ENCODE results near the gene MEGF11.
"Not testable (repeated sequence)": the region's sequence is repeated elsewhere in the genome, so short reads cannot be mapped to it uniquely, and the experiment has no call there.

Gene MEGF11

DNA sequence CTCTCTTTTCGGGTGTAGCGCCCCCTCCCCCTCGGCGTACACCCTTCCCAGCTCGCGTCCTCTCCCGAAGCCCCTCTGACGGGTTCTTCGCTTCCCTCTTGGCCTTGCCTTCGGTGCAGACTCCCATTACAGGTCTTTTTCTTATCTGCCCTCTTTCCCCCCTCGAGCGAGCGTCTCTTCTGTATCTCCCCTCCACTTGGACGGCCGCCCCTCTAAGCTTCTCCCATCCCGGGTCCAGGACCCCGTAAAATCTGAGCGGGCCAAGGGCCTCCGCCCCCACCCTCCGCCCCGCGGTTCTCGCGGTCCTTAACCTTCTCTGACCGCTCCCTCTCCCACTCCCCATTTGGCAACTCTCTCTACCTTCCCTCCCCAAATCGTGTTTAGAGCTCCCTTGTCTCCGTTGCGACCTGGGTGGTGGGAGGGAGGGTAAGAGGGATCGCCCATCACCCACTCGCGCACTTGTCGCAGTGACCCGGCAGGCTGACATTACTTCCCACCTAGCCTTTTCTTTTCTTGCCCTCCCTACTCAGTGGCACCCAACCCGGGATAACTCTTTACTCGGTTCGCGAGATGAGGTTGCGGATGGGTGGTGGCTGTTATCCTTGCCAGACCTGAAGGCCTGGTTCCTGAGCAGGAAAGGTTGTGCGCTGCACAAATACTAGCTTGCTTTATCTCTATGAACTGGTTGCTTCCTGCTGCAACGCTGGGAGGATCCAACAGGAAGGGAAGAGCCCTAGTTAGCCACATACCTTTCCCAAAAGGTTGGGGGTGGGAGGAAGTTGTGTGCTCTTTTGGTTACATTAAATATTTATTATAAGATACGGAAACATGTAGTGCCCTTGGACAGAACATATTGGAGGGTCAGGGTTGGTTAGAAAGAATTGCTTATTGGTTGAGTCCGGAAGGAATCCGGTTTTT, 383.3 kb downstream of the MEGF11 start:
- no peak for DNase-seq

DNA sequence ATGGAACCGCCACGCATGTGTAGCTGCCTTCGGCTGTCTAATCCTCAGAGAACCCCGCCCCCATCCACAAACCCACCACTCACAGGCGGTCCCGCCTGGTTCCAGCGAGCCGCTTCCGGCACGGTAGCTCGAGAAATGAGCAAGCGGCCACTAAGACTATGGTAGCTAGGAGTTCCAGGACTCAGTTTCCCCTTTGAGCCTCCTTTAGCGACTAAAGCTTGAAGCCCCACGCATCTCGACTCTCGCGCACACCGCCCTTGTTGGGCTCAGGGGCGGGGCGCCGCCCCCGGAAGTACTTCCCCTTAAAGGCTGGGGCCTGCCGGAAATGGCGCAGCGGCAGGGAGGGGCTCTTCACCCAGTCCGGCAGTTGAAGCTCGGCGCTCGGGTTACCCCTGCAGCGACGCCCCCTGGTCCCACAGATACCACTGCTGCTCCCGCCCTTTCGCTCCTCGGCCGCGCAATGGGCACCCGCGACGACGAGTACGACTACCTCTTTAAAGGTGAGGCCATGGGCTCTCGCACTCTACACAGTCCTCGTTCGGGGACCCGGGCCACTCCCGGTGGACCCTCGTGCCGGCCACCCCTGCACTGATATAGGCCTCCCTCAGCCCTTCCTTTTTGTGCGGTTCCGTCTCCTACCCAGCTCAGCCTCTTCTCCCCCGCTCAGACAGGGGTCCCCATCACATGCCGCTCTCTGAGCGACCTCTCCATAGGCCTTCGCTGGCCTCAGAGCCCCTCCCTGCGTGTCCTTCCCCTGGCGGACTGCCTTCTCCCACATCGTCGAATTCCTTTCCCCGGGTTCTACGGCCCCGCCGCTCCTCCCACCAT, 384.2 kb downstream of the MEGF11 start, which contains the start of gene RAB11A:
Gene RAB11A (plus strand): TSS at position 366 of the 828 bp plus-strand sequence. CDS start 95 bp downstream, at position 461.
- peak; percentile 85 to 89 for DNase-seq

DNA sequence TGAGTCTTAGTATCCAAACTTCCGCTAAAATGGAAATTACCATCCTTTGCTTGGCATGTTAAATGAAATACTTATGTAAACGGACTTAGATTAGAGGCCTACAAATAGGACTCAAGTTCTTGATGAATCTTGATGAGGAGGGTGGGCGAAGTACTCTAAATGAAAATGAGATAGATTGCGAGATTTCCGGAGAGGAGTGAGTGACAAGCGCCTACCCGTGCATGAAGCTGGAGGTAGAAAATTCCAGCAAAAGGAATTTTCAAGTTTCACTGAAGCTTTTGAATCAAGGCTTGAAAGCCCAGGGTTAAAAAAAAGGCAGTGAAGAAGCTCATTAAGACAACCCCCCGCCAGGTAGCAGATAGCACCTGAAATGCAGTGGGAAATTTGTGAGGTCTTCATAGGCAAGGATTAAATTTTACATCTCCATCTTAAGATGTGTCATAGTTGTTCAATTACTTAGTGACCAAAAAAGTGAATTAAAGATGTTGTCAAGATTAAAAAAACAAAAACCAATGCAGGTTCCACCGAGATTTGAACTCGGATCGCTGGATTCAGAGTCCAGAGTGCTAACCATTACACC, 384.9 kb downstream of the MEGF11 start:
- no peak for DNase-seq

DNA sequence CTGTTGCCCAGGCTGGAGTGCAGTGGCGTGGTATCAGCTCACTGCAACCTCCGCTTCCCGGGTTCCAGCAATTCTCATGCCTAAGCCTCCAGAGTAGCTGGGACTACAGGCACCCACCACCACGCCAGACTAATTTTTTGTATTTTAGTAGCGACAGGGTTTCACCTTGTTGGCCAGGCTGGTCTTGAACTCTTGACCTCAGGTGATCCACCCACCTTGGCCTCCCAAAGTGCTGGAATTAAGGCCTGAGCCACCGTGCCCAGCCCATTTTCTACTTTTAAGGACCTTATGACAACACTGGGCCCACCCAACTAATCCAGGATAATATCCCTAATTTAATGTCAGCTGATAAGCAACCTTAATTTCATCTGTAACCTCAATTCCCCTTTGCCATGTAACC, 385.6 kb downstream of the MEGF11 start:
- not testable (repeated sequence) for DNase-seq

DNA sequence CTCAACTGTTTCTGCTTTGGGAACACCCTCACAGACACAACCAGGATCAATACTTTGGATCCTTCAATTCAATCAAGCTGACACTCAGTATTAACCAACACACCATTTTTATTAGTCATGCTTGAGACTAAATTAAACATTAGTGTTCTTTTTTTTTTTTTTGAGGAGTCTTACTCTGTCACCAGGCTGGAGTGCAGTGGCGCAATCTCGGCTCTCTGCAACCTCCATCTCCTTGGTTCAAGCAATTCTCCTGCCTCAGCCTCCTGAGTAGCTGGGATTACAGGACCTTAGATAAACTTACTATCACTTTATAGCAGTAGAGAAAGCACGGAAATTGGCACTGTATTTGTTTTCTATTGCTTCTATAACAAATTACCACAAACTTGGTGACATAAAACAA, 386.3 kb downstream of the MEGF11 start:
- no peak for DNase-seq

DNA sequence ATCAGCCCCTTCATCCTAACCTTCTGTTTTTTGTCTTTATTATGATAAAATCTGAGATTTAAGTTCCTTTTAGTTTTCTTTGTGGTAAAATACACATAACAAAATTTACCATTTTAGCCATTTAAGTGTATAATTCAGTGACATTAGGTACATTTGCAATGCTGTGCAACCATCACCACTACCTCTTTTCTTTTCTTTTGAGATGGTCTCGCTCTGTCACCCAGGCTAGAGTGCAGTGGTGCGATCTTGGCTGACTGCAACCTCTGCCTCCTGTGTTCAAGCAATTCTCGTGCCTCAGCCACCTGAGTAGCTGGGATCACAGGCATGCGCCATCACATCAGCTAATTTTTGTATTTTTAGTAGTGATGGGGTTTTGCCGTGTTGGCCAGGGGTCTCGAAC, 390.4 kb downstream of the MEGF11 start:
- DNase-seq: no peak

DNA sequence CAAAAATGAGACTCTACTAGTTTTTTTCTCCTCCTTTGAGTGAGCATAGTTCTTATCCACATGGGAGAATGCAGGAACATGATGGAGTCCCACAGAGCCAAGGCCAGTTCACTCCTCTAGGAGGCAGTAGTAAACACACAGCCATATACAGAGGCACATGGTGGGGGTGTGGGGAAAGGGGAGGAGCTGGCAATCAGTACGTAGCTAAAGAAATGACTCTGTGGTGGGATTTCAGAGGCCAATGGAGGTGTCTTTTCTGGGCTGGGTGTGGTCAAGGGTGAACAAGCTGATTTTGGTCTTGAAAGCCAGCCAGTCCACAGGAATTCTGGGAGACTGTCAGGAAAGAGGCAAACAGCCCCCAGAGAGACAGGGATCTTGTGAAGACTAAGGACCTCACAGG, 390.9 kb downstream of the MEGF11 start:
- DNase-seq: peak; percentile 2 to 16

DNA sequence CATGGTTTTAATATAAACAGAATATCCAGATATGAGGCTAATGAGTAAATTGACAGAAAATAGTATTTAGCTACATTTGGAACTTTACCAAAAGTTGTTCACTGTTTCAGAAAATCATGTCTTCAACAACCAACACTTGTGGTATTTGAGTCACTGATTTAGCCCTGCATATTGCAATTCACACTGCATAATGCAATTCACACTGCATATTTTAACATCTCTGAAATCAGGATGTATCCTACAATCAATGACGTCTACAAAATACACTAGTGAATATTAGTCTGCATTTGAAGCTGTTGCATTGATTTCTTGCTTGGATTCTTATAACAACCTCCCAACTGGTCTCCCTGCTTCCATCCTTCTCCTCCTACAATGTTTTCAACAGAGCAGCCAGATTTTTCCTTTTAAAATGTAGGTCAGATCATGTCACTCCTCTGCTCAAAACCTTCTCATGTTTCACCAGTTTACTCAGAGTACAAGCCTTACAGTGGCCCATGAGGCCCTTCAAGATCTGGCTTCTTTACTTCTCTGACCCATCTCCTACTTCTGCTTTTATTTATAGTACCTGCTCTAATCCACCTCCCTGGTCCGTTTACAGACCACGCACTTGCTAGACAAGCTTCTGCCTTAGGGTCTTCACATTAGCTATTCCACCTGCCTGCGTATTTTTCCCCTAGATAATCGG, 395.7 kb downstream of the MEGF11 start:
- DNase-seq: no peak

DNA sequence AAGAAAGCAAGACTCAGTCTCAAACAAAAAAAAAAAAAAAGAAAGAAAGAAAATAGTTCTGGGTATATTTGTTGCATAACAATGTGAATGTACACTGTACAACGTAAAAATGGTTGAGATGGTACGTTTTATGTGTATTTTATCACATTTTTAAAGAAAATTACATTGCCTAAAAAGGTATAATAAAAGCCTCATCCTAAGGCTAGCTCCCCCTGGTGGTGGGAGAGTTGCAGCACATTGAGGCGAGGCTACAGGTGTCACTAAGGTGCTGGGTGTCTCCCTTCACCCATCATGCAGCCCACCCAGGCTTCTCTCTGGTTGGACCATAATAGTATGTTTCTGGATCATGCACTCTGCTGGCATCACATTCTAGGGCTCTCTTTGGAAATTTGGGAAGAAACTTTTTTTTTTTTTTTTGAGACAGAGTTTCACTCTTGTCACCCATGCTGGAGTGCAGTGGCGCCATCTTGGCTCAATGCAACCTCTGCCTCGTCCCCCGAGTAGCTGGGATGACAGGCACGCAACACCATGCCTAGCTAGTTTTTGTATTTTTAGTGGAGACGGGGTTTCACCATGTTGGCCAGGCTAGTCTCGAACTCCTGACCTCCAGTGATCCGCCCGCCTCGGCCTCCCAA, 396.6 kb downstream of the MEGF11 start:
- peak in 1 of 2 experiments; percentile 19 for DNase-seq

DNA sequence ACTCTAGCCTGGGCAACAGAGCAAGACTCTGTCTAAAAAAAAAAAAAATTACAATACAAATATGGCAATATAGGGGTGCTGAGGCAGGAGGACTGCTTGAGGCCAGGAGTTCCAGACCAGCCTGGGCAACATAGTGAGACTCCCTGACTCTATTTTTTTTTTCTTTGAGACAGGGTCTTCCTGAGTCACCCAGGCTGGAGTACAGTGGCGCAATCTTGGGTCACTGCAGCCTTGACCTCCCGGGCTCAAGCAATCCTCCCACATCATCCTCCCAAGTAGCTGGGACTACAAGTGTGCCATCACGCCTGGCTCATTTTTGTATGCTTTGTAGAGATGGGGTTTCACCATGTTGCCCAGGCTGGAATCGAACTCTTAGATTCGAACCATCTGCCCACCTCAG, 401.6 kb downstream of the MEGF11 start:
- DNase-seq: no peak

DNA sequence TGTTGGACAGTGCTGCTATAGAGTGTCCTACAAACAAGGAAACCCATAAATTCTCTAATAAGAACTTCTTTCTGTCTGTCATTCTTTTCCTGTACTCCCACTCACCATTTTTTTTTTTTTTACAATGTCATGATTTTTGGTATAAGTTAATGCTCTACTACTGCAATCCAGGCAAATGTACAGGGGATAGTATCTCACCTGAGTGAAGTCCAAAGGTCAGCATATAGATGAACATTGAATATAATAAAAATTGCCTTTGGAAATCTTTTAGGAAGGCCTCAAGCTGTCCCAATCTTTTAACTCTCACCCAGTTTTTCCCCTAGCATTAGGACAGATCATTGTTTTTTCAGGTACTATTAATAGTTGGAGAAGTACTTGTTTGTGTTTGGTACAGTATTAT, 405.6 kb downstream of the MEGF11 start:
- no peak for DNase-seq

DNA sequence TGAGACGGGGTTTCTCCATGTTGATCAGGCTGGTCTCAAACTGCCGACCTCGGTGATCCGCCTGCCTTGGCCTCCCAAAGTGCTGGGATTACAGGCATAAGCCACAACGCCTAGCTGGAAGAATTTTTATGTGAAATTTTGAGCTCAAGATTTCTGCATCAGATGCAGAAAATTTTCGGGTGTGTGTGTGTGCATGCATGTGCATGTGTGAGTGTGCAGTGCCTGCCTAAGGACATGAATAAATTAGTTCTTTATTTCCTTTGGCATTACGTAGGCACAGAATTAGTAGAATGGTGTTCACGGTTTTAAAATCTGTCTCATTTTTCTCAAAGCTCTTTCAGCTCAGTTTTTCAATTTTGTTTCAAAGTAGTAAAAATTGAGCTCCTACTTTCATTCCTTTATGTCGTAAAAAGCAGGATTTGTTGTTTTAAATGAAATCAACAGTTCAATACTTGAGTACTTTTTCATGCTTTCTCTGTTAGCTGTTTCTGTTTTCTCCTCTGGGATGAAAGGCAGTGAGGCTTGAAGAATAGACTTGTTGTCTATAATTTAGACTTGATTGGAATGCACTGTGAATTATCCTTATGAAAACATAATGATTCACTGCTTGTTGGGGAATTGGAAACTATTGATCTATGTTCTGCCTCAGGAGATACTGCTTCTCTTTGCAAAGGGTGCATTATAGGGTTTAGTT, 407.6 kb downstream of the MEGF11 start:
- no peak for DNase-seq

All from NCI-H1930 (cell line).